K562 (cell line): ENCODE measurements around the gene AHCYL1. TPM values are rescaled to one million over a fixed set of nuclear protein-coding genes. Genes with fewer than 3 reads are reported as not detected.

ENCODE experiments used
- ATAC-seq: fragments of 200-7000 bp; cut with Tn5 transposase; 3 replicates; pipeline ENCODE4 v1.9.1; 2020; ENCODE audit warnings: moderate library complexity
- BruUV-seq: library from RNA; stranded (reverse); fragments of 400-500 nt; replicated peaks from 2 replicates; lab custom pipeline; 2021; lab: Mats Ljungman, UMichigan
- CTCF ChIA-PET: fragments of 300-600 bp; formaldehyde crosslinking; extraction: SDS; loops from one replicate; lab custom pipeline; 2021; ENCODE audit warnings: low intra/inter-chr PET ratio; lab: Yijun Ruan, JAX
- POLR2A ChIA-PET: fragments of 300-600, 350-650 bp; sonication (Branson Sonifier 250); formaldehyde crosslinking; extraction: SDS; loops from one replicate; lab custom pipeline; 2021; ENCODE audit warnings: antibody characterized with exemption, inconsistent platforms; lab: Yijun Ruan, JAX
- DNase-seq, 4 experiments: peaks; one replicate each; pipeline versions ENCODE4 v3.0.0 to v3.0.0-alpha.2; 2011 to 2018; ENCODE audit warnings: low spot score in 3 of 4, mixed read lengths in 3 of 4; ENCODE audit errors: extremely low read depth in 1 of 4
- FAIRE-seq: peaks from 2 replicates; lab custom pipeline; 2011; peaks lifted over from hg19 to GRCh38; lab: Jason Lieb, UNC
- H2AFZ ChIP-seq: 2 replicates; pipeline ENCODE4 v1.6.0; 2011; ENCODE audit warnings: low read depth, low read length, control low read depth, inconsistent platforms
- H3K27ac ChIP-seq: fragments of 200-600 bp; 3 replicates; pipeline ENCODE4 v1.8.0; 2011; ENCODE audit warnings: low read depth, mild to moderate bottlenecking, control low read depth, inconsistent platforms, low read length, moderate library complexity, mixed read lengths; ENCODE audit errors: extremely low read depth
- H3K27me3 ChIP-seq, 2 experiments: fragments of 300-600 bp in 1 of 2; 2 replicates in 1 of 2; 3 replicates in 1 of 2; pipeline versions ENCODE4 v1.6.0 to v1.8.0; 2011; ENCODE audit warnings: inconsistent platforms in 2 of 2, low read length in 2 of 2, mild to moderate bottlenecking in 1 of 2, mixed read lengths in 1 of 2, moderate library complexity in 1 of 2; ENCODE audit not compliant: control insufficient read depth in 2 of 2, insufficient read depth in 2 of 2
- H3K36me3 ChIP-seq: fragments of 300-600 bp; 3 replicates; pipeline ENCODE4 v1.8.0; 2011; ENCODE audit warnings: mild to moderate bottlenecking, low read length, inconsistent platforms; ENCODE audit not compliant: control insufficient read depth, insufficient read depth
- H3K4me1 ChIP-seq, 2 experiments: fragments of 200-600 bp in 1 of 2; replicated peaks in 1 of 2; 2 replicates in 1 of 2; 3 replicates in 1 of 2; pipeline versions ENCODE4 v1.5.1 to v1.8.0; 2011; ENCODE audit warnings: inconsistent platforms in 2 of 2, low read length in 2 of 2, mild to moderate bottlenecking in 1 of 2, mixed read lengths in 1 of 2, moderate library complexity in 1 of 2; ENCODE audit not compliant: control insufficient read depth in 2 of 2, insufficient read depth in 2 of 2
- H3K4me2 ChIP-seq: 2 replicates; pipeline ENCODE4 v1.6.1; 2011; ENCODE audit warnings: low read length, control low read depth, inconsistent platforms, mixed read lengths; ENCODE audit not compliant: insufficient read depth
- H3K4me3 ChIP-seq: fragments of 200-600 bp; sonication (generic), shearing (Covaris generic); 2 replicates; pipeline ENCODE4 v1.5.1; 2016; ENCODE audit warnings: control low read depth, inconsistent platforms
- H3K79me2 ChIP-seq: fragments of 200-600 bp; 3 replicates; pipeline ENCODE4 v1.8.0; 2011; ENCODE audit warnings: low read length, inconsistent platforms; ENCODE audit not compliant: control insufficient read depth, insufficient read depth
- H3K9ac ChIP-seq, 2 experiments: 2 replicates each; pipeline versions ENCODE4 v1.6.0 to v1.6.1; 2011; ENCODE audit warnings: low read depth in 2 of 2, low read length in 2 of 2, control low read depth in 1 of 2, inconsistent platforms in 1 of 2, mild to moderate bottlenecking in 1 of 2, mixed read lengths in 1 of 2; ENCODE audit not compliant: insufficient read depth in 1 of 2
- H3K9me1 ChIP-seq: one replicate; pipeline ENCODE4 v1.6.0; 2011; ENCODE audit warnings: inconsistent platforms, mild to moderate bottlenecking, low read length, moderate library complexity; ENCODE audit not compliant: control insufficient read depth, insufficient read depth
- H3K9me3 ChIP-seq: replicated peaks from 2 replicates; pipeline ENCODE4 v1.5.1; 2011; ENCODE audit warnings: low read depth, low read length, inconsistent platforms; ENCODE audit not compliant: control insufficient read depth, insufficient read depth
- H4K20me1 ChIP-seq: replicated peaks from 2 replicates; pipeline ENCODE4 v1.6.1; 2011; ENCODE audit warnings: low read length, inconsistent platforms, mixed read lengths; ENCODE audit not compliant: control insufficient read depth, insufficient read depth
- CCNT2 ChIP-seq: IDR thresholded peaks from 2 replicates; pipeline ENCODE4 v1.6.1; 2011; ENCODE audit warnings: borderline replicate concordance, low read depth, mild to moderate bottlenecking, moderate library complexity, mixed read lengths, low read length; ENCODE audit not compliant: insufficient read length; ENCODE audit errors: extremely low read depth
- HNRNPUL1 ChIP-seq: fragments of 200-400 bp; formaldehyde crosslinking; IDR thresholded peaks from 2 replicates; pipeline ENCODE4 v1.6.1; 2017; ENCODE audit warnings: low read length
- NR2C2 ChIP-seq, 2 experiments: fragments of 200-800 bp in 1 of 2; sonication (Bioruptor generic) in 1 of 2; sonication (generic) in 1 of 2; formaldehyde crosslinking in 1 of 2; IDR thresholded peaks; 2 replicates each; pipeline versions ENCODE4 v1.6.1 to v1.8.0; 2016 to 2022; ENCODE audit warnings: mild to moderate bottlenecking in 1 of 2, missing compliant biosample characterization in 1 of 2, missing genetic modification characterization in 1 of 2, missing genetic modification reagents in 1 of 2
- PRMT5 ChIP-seq: sonication (generic); formaldehyde crosslinking; IDR thresholded peaks from 2 replicates; pipeline ENCODE4 v1.5.0; 2020; ENCODE audit warnings: missing genetic modification reagents
- RBM25 ChIP-seq: fragments of 200-400 bp; formaldehyde crosslinking; IDR thresholded peaks from 2 replicates; pipeline ENCODE4 v1.6.1; 2018; ENCODE audit warnings: low read length, low read depth, moderate library complexity; ENCODE audit not compliant: severe bottlenecking
- ZFP36 ChIP-seq: fragments of 150-350 bp; IDR thresholded peaks from 2 replicates; pipeline ENCODE4 v1.6.1; 2018; ENCODE audit warnings: low read length, low read depth; ENCODE audit not compliant: partially characterized antibody
- ZNF407 ChIP-seq: fragments of 450-650 bp; IDR thresholded peaks from 2 replicates; pipeline ENCODE4 v1.6.1; 2016; ENCODE audit warnings: low read depth
- WGBS: fragments of 100-300 bp; shearing (Covaris generic); methylation state at CpG from one replicate; pipeline ENCODE4 v1.1.6; 2016; ENCODE audit warnings: low coverage, mixed read lengths; ENCODE audit not compliant: insufficient coverage; ENCODE audit errors: missing lambda C conversion rate; 5-methylcytosine and 5-hydroxymethylcytosine counted together
- in situ Hi-C: fragments of 300-500 bp; cut with MboI; formaldehyde crosslinking; loops from 4 replicates; pipeline ENCODE4 v1.15.0; 2018; ENCODE audit warnings: inconsistent platforms, mixed read lengths
- intact Hi-C: fragments of 100-400 bp; cut with micrococcal nuclease; formaldehyde crosslinking; loops from 2 replicates; pipeline ENCODE4 v1.14.2; 2022
- polyA plus RNA-seq, 8 experiments: library from polyadenylated mRNA; depleted of rRNA in 4 of 8; stranded (reverse) in 5 of 8; unstranded in 3 of 8; fragments of >200 nt; fragmentation: Nextera tagmentation in 2 of 8; fragmentation: Illumina TruSeq in 1 of 8; extraction: Ambion mirVana in 2 of 8; extraction: Trizol in 1 of 8; gene quantifications; 2 replicates each; pipeline versions ENCODE4 v1.2.1 to v1.2.3, GENCODE V29; 2011 to 2014; ENCODE audit warnings: inconsistent platforms in 1 of 8, missing spikeins in 1 of 8
- total RNA-seq, 7 experiments: library from RNA; depleted of rRNA in 6 of 7; stranded (reverse); fragments of >200 nt in 6 of 7; fragmentation: Illumina TruSeq in 2 of 7; extraction: Trizol in 2 of 7; gene quantifications; 2 replicates each; pipeline versions ENCODE4 v1.2.1 to v1.2.3, GENCODE V29; 2011 to 2021; ENCODE audit warnings: low replicate concordance in 1 of 7
- TF ChIP-seq, protein P1 (sequence below): fragments of 450-650 bp; IDR thresholded peaks from 2 replicates; pipeline ENCODE4 v1.6.1; 2017; ENCODE audit warnings: antibody characterized with exemption, mild to moderate bottlenecking

AHCYL1 gene
- total and polyA plus RNA-seq, 9 of the 15 experiments (the other 6 are each of a cell fraction or from before 2014, with no cell fraction given), result 27.3 to 118 (median 44.5) TPM

GRCh38 chr1:110005971-110006370 lies 21.4 kb downstream of the AHCYL1 start (continued):
- TF ChIP-seq, protein P1, sequence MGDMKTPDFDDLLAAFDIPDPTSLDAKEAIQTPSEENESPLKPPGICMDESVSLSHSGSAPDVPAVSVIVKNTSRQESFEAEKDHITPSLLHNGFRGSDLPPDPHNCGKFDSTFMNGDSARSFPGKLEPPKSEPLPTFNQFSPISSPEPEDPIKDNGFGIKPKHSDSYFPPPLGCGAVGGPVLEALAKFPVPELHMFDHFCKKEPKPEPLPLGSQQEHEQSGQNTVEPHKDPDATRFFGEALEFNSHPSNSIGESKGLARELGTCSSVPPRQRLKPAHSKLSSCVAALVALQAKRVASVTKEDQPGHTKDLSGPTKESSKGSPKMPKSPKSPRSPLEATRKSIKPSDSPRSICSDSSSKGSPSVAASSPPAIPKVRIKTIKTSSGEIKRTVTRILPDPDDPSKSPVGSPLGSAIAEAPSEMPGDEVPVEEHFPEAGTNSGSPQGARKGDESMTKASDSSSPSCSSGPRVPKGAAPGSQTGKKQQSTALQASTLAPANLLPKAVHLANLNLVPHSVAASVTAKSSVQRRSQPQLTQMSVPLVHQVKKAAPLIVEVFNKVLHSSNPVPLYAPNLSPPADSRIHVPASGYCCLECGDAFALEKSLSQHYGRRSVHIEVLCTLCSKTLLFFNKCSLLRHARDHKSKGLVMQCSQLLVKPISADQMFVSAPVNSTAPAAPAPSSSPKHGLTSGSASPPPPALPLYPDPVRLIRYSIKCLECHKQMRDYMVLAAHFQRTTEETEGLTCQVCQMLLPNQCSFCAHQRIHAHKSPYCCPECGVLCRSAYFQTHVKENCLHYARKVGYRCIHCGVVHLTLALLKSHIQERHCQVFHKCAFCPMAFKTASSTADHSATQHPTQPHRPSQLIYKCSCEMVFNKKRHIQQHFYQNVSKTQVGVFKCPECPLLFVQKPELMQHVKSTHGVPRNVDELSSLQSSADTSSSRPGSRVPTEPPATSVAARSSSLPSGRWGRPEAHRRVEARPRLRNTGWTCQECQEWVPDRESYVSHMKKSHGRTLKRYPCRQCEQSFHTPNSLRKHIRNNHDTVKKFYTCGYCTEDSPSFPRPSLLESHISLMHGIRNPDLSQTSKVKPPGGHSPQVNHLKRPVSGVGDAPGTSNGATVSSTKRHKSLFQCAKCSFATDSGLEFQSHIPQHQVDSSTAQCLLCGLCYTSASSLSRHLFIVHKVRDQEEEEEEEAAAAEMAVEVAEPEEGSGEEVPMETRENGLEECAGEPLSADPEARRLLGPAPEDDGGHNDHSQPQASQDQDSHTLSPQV, result no peak
- TF ChIP-seq PRMT5 (CRISPR knock-in tag), result no peak

DNA sequence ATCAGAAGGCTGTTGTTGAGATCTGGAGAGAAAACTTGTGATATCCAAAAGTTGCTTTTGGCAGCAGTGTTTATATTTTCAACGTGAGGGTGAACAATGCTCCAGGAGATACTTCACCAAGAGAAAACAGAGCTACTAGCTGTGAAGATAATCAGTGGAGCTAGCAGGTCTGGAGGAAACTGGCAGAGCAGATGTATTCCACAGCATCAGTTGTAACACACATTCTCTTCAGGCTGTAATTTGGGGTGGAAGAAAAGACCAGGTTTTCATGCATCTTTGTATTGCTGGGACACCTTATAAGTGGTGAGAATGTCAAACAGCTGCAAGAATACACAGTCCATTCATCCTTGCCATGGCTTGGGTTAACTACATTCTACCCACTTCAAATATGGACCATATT lies 22.0 kb downstream of the AHCYL1 start:
- Histone ChIP-seq H3K27me3 (no peaks in the 10 kb centered on the region), H3K9ac (no peak overlapping the region), H4K20me1 (no peaks in the 10 kb centered on the region), H3K27ac (no peak overlapping the region), H3K79me2 (peaks cover 49% of the 10 kb centered on the region), H2AFZ (no peak overlapping the region), H3K9me1 (no peaks in the 10 kb centered on the region), H3K4me1 (peaks cover 14 to 37% of the 10 kb centered on the region in 2 experiments), H3K9me3 (no peaks in the 10 kb centered on the region), H3K36me3 (peaks cover 44% of the 10 kb centered on the region), H3K4me3 (no peak overlapping the region), H3K4me2 (no peak overlapping the region)
- WGBS, result 39% methylated on average over 1 of the region's 1 CpG
- intact Hi-C loops (no loop called here), in situ Hi-C loops (no loop called here)
- no peak for ATAC-seq
- FAIRE-seq, result no peak
- ChIA-PET CTCF (no interaction called here), POLR2A (interaction anchor here (0.6 to 1.3 kb wide), 5 partner anchors 9 to 28 kb away, joined by 3 to 6 read pairs (median 3); partner anchors contain the start of gene STRIP1)
- no peak for DNase-seq
- BruUV-seq, result no TSS peak
- TF ChIP-seq NR2C2 (CRISPR knock-in tag; IDR thresholded peaks at IDR 0.05) (no peak), NR2C2 (tag; IDR thresholded peaks at IDR 0.05) (no peak), HNRNPUL1 (no peak), RBM25 (no peak), CCNT2 (no peak), ZNF407 (no peak), ZFP36 (no peak)
